ENCODE data around the gene KLRC1.

KLRC1 gene

DNA sequence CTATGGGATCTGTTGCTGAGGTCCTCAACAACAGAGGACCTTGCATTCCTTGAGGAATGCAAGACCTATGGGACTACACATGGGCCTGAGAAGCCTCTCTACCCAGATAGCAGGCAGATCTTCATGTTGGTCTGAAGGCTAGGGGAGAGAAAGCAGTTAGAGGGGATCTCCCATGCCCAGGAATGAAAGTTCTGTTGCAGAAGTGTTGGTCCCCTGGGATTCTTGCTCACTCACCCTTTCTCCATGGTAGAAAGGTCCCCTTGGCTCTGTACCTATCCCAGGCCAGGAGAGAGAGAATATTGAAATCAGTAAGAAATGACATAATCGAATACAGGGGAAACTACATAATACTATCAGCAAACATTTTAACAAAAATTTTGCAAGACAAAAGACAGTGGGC, 16.5 kb upstream of the KLRC1 start:
- H4K91ac ChIP-seq (ENCODE audit: low read depth, low read length) = no peak overlapping the region
- H3K79me1 ChIP-seq (ENCODE audit: low read length) = no peaks in the 10 kb centered on the region
- no peaks in the 10 kb centered on the region for H3K27me3 ChIP-seq (ENCODE audit: insufficient read depth, low read length)
- no peak overlapping the region for H3K4ac ChIP-seq (ENCODE audit: low read depth, low read length)
- no peaks in the 10 kb centered on the region for H3K9me3 ChIP-seq (ENCODE audit: insufficient read depth, low read depth, low read length)
- no peak overlapping the region for H4K12ac ChIP-seq (ENCODE audit: low read depth, low read length)
- no peak overlapping the region for H3K14ac ChIP-seq (ENCODE audit: low read length)
- DNase-seq = no peak
- WGBS (ENCODE audit: extremely low coverage, insufficient coverage, insufficient read length) = no CpG with 5 or more reads among the region's 1 CpG
- no peak overlapping the region for H2BK120ac ChIP-seq (ENCODE audit: insufficient read depth, low read length, poor library complexity)
- H3K79me2 ChIP-seq (ENCODE audit: control insufficient read depth, insufficient read depth, low read length, poor library complexity) = no peaks in the 10 kb centered on the region
- H2BK12ac ChIP-seq (ENCODE audit: low read length) = no peak overlapping the region
- no peak overlapping the region for H4K8ac ChIP-seq (ENCODE audit: low read depth, low read length)
- no peak overlapping the region for H3K18ac ChIP-seq (ENCODE audit: low read length)
- no peaks in the 10 kb centered on the region for H3K4me1 ChIP-seq (ENCODE audit: control insufficient read depth in 1 of 2, insufficient read depth in 2 of 2, low read length in 2 of 2)
- no peak overlapping the region for H3K4me3 ChIP-seq (ENCODE audit: low read depth, low read length)
- H3K23ac ChIP-seq (ENCODE audit: low read length) = no peak overlapping the region
- H2AK5ac ChIP-seq (ENCODE audit: low read length) = no peak overlapping the region
- no peaks in the 10 kb centered on the region for H3K36me3 ChIP-seq (ENCODE audit: control insufficient read depth in 1 of 2, insufficient read depth in 2 of 2, low read length in 2 of 2)
- no peak overlapping the region for H2BK5ac ChIP-seq (ENCODE audit: low read depth, low read length, poor library complexity)
- no peak overlapping the region for H3K4me2 ChIP-seq (ENCODE audit: low read length)
- H3K27ac ChIP-seq (ENCODE audit: low read depth, low read length) = no peak overlapping the region
- no peak overlapping the region for H2AFZ ChIP-seq (ENCODE audit: insufficient read depth, low read length, poor library complexity)
- no peak overlapping the region for H3K9ac ChIP-seq (ENCODE audit: low read length)

DNA sequence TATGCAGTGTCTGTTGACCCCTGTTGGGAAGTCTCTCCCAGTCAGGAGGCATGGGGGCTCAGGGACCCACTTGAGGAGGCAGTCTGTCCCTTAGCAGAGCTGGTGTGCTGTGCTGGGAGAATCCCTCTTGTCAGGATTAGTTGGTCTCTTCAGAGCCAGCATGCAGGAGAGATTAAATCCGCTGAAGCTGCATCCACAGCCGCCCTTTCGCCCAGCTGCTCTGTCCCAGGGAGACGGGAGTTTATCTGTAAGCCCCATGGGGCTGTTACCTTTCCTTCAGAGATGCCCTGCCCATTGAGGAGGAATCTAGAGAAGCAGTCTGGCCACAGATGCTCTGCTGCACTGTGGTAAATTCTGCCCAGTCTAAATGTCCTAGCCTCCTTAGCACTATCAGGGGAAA, 13.1 kb upstream of the KLRC1 start:
- no peak overlapping the region for H4K91ac ChIP-seq (ENCODE audit: low read depth, low read length)
- no peak for DNase-seq
- no peak overlapping the region for H3K4ac ChIP-seq (ENCODE audit: low read depth, low read length)
- no peak overlapping the region for H3K23ac ChIP-seq (ENCODE audit: low read length)
- H3K9ac ChIP-seq (ENCODE audit: low read length) = no peak overlapping the region
- H2AFZ ChIP-seq (ENCODE audit: insufficient read depth, low read length, poor library complexity) = no peak overlapping the region
- H3K27me3 ChIP-seq (ENCODE audit: insufficient read depth, low read length) = no peaks in the 10 kb centered on the region
- H3K4me1 ChIP-seq (ENCODE audit: control insufficient read depth in 1 of 2, insufficient read depth in 2 of 2, low read length in 2 of 2) = no peaks in the 10 kb centered on the region
- H3K4me2 ChIP-seq (ENCODE audit: low read length) = no peak overlapping the region
- H2AK5ac ChIP-seq (ENCODE audit: low read length) = no peak overlapping the region
- H4K12ac ChIP-seq (ENCODE audit: low read depth, low read length) = no peak overlapping the region
- no peak overlapping the region for H2BK12ac ChIP-seq (ENCODE audit: low read length)
- no peak overlapping the region for H3K27ac ChIP-seq (ENCODE audit: low read depth, low read length)
- H2BK120ac ChIP-seq (ENCODE audit: insufficient read depth, low read length, poor library complexity) = no peak overlapping the region
- no peak overlapping the region for H4K8ac ChIP-seq (ENCODE audit: low read depth, low read length)
- no peak overlapping the region for H3K14ac ChIP-seq (ENCODE audit: low read length)
- H3K36me3 ChIP-seq (ENCODE audit: control insufficient read depth in 1 of 2, insufficient read depth in 2 of 2, low read length in 2 of 2) = no peaks in the 10 kb centered on the region
- H2BK5ac ChIP-seq (ENCODE audit: low read depth, low read length, poor library complexity) = no peak overlapping the region
- no peaks in the 10 kb centered on the region for H3K79me1 ChIP-seq (ENCODE audit: low read length)
- H3K18ac ChIP-seq (ENCODE audit: low read length) = no peak overlapping the region
- H3K4me3 ChIP-seq (ENCODE audit: low read depth, low read length) = no peak overlapping the region
- no CpG with 5 or more reads among the region's 4 CpGs for WGBS (ENCODE audit: extremely low coverage, insufficient coverage, insufficient read length)
- H3K9me3 ChIP-seq (ENCODE audit: insufficient read depth, low read depth, low read length) = no peaks in the 10 kb centered on the region
- H3K79me2 ChIP-seq (ENCODE audit: control insufficient read depth, insufficient read depth, low read length, poor library complexity) = no peaks in the 10 kb centered on the region

DNA sequence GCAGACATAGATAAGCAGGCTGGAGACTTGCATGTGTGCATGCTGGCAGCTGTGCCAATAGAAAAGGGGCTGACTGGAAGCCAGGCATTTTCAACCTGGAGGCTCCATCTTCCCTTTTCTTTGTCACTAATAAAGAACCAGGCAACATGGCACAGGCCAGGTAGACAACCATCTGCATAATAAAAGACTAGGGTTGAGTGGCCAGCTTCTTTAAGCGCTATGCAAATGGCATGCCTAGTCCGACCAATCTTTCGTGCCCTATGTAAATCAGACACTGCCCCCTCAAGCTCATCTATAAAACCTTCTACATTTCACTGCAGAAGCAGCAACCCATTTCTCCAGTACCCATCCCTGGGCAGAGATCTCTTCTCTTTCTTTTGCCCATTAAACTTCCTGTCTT, 4.6 kb upstream of the KLRC1 start:
- no peaks in the 10 kb centered on the region for H3K79me2 ChIP-seq (ENCODE audit: control insufficient read depth, insufficient read depth, low read length, poor library complexity)
- WGBS (ENCODE audit: extremely low coverage, insufficient coverage, insufficient read length) = no CpG with 5 or more reads among the region's 3 CpGs
- no peak overlapping the region for H3K18ac ChIP-seq (ENCODE audit: low read length)
- no peak for DNase-seq
- H3K14ac ChIP-seq (ENCODE audit: low read length) = no peak overlapping the region
- H3K23ac ChIP-seq (ENCODE audit: low read length) = no peak overlapping the region
- H4K91ac ChIP-seq (ENCODE audit: low read depth, low read length) = no peak overlapping the region
- no peak overlapping the region for H3K4me2 ChIP-seq (ENCODE audit: low read length)
- H2BK120ac ChIP-seq (ENCODE audit: insufficient read depth, low read length, poor library complexity) = no peak overlapping the region
- no peak overlapping the region for H2BK5ac ChIP-seq (ENCODE audit: low read depth, low read length, poor library complexity)
- H3K9me3 ChIP-seq (ENCODE audit: insufficient read depth, low read depth, low read length) = no peaks in the 10 kb centered on the region
- H3K79me1 ChIP-seq (ENCODE audit: low read length) = no peaks in the 10 kb centered on the region
- no peak overlapping the region for H4K12ac ChIP-seq (ENCODE audit: low read depth, low read length)
- H4K8ac ChIP-seq (ENCODE audit: low read depth, low read length) = no peak overlapping the region
- H3K4me1 ChIP-seq (ENCODE audit: control insufficient read depth in 1 of 2, insufficient read depth in 2 of 2, low read length in 2 of 2) = peaks cover 0 to 7% of the 10 kb centered on the region in 2 experiments
- H3K27ac ChIP-seq (ENCODE audit: low read depth, low read length) = no peak overlapping the region
- no peak overlapping the region for H3K4me3 ChIP-seq (ENCODE audit: low read depth, low read length)
- H2AK5ac ChIP-seq (ENCODE audit: low read length) = no peak overlapping the region
- H3K27me3 ChIP-seq (ENCODE audit: insufficient read depth, low read length) = no peaks in the 10 kb centered on the region
- H3K4ac ChIP-seq (ENCODE audit: low read depth, low read length) = no peak overlapping the region
- no peak overlapping the region for H3K9ac ChIP-seq (ENCODE audit: low read length)
- H3K36me3 ChIP-seq (ENCODE audit: control insufficient read depth in 1 of 2, insufficient read depth in 2 of 2, low read length in 2 of 2) = no peaks in the 10 kb centered on the region
- no peak overlapping the region for H2AFZ ChIP-seq (ENCODE audit: insufficient read depth, low read length, poor library complexity)
- no peak overlapping the region for H2BK12ac ChIP-seq (ENCODE audit: low read length)

DNA sequence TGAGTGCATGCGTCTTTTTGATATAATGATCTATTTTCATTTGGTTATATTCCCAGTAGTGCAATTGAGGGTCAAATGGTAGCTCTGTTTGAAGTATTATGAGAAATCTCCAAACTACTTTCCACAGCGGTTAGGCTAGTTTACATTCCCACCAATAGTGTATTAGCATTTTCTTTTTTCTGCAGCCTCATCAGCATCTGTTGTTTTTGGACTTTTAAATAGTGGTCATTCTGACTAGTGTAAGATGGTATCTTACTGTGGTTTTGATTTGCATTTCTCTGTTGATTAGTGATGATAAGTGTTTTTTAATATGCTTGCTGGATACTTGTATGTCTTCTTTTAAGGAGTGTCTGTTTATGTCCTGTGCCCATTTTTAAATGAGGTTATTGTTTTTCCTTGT, 3.7 kb upstream of the KLRC1 start:
- Histone ChIP-seq H2AFZ (ENCODE audit: insufficient read depth, low read length, poor library complexity) (no peak overlapping the region), H3K36me3 (ENCODE audit: control insufficient read depth in 1 of 2, insufficient read depth in 2 of 2, low read length in 2 of 2) (no peaks in the 10 kb centered on the region), H2AK5ac (ENCODE audit: low read length) (no peak overlapping the region), H3K4me2 (ENCODE audit: low read length) (no peak overlapping the region), H2BK120ac (ENCODE audit: insufficient read depth, low read length, poor library complexity) (no peak overlapping the region), H3K27me3 (ENCODE audit: insufficient read depth, low read length) (no peaks in the 10 kb centered on the region), H3K9me3 (ENCODE audit: insufficient read depth, low read depth, low read length) (no peaks in the 10 kb centered on the region), H3K4me3 (ENCODE audit: low read depth, low read length) (no peak overlapping the region), H2BK5ac (ENCODE audit: low read depth, low read length, poor library complexity) (no peak overlapping the region), H3K18ac (ENCODE audit: low read length) (no peak overlapping the region), H3K4me1 (ENCODE audit: control insufficient read depth in 1 of 2, insufficient read depth in 2 of 2, low read length in 2 of 2) (peaks cover 0 to 7% of the 10 kb centered on the region in 2 experiments), H3K9ac (ENCODE audit: low read length) (no peak overlapping the region), H4K12ac (ENCODE audit: low read depth, low read length) (no peak overlapping the region), H2BK12ac (ENCODE audit: low read length) (no peak overlapping the region), H3K27ac (ENCODE audit: low read depth, low read length) (no peak overlapping the region), H3K23ac (ENCODE audit: low read length) (no peak overlapping the region), H4K8ac (ENCODE audit: low read depth, low read length) (no peak overlapping the region), H3K79me2 (ENCODE audit: control insufficient read depth, insufficient read depth, low read length, poor library complexity) (no peaks in the 10 kb centered on the region), H3K4ac (ENCODE audit: low read depth, low read length) (no peak overlapping the region), H3K79me1 (ENCODE audit: low read length) (no peaks in the 10 kb centered on the region), H3K14ac (ENCODE audit: low read length) (no peak overlapping the region), H4K91ac (ENCODE audit: low read depth, low read length) (no peak overlapping the region)
- WGBS (ENCODE audit: extremely low coverage, insufficient coverage, insufficient read length) = no CpG with 5 or more reads among the region's 2 CpGs
- DNase-seq = no peak

Measured in trophoblast cell (in vitro differentiated cells and primary cell).